ENCODE data around the gene ALPL.
"Not testable (repeated sequence)": the region's sequence is repeated elsewhere in the genome, so short reads cannot be mapped to it uniquely, and the experiment has no call there.

ALPL gene

GRCh38 chr1:21509351-21510112, at the start of gene ALPL:
Gene ALPL (plus strand): TSS chr1:21509423. CDS start chr1:21554082, 44,659 bp downstream.
- no peak for DNase-seq (ENCODE audit: low read depth in 2 of 2, low spot score in 1 of 2)

- not testable (repeated sequence) for DNase-seq (ENCODE audit: low read depth in 2 of 2, low spot score in 1 of 2)
These were observed 44.1 kb upstream of the ALPL start for GRCh38 chr1:21465127-21465526.

DNA sequence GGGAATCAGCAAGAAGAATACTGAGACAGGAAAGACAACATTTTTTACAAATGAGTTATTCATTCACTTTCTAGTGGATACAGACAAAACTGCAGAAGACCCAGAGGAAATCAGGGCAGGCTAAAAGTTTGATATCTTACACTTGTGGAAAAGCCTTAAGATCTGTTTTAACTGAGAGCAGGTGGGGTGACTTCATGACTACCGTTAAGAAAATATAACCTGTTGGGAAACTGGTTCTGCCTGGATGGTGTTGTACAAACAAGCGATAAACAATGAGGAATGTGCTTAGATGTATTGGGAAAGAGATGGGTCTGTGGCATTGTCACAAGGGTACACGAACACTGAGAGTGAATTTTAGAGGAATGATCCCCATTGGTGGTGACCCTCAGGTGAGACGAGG, 41.3 kb upstream of the ALPL start:
- not testable (repeated sequence) for DNase-seq (ENCODE audit: low read depth in 2 of 2, low spot score in 1 of 2)

GRCh38 chr1:21468599-21468998, 40.6 kb upstream of the ALPL start:
- no peak for DNase-seq (ENCODE audit: low read depth in 2 of 2, low spot score in 1 of 2)

DNA sequence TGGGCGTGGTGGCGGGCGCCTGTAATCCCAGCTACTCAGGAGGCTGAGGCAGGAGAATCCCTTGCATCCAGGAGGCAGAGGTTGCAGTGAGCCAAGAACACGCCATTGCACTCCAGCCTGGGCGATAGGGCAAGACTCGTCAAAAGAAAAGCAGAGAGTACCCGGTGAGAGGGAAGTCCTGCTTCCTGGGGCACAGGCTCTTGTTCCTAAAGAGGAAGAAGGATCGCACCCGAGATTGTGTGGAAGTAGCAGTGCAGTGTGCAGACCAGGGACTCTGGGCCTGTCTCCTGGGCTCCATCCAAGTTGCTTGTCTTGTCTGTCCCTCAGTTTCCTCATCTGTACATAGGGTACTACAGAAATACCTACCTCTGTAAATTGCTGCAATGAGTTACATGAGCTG, 39.6 kb upstream of the ALPL start:
- DNase-seq (ENCODE audit: low read depth in 2 of 2, low spot score in 1 of 2), result no peak

- DNase-seq (ENCODE audit: low read depth in 2 of 2, low spot score in 1 of 2), result no peak
These were observed 36.4 kb upstream of the ALPL start for GRCh38 chr1:21472861-21473260.

DNA sequence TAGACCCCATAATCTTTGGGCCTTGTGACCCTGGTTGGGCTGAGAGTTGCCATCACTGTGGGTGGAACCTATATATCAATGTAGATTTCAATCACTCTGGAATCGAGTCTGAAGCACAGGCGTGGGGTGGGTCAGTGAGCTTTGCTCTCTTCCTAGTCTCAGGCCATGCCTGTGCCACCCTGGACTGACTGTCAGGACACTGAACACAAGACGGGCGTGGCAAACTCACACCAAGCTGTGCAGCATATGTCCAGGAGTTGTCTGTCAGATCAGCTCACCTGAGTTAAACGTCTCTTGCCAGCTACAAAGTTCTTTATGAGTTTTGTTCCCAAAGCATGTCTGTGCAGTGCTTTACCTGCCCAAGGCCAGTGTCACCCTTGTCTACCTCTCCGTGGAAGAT, 30.9 kb upstream of the ALPL start:
- no peak for DNase-seq (ENCODE audit: low read depth in 2 of 2, low spot score in 1 of 2)

DNA sequence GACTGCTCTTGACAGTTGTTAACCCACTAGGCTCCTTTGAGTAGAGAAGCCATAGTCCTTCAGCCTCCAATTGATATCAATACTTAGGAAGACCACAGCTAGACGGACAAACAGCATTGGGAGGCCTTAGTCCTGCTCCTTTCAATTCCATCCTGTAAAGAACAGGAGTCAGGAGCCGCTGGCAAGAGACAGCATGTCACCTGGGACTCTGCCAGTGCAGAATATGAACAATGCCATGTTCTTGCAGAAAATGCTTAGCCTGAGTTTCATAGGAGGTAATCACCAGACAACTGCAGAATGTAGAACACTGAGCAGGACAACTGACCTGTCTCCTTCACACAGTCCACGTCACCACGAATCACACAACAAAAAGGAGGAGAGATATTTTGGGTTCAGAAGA, 25.3 kb upstream of the ALPL start:
- not testable (repeated sequence) for DNase-seq (ENCODE audit: low read depth in 2 of 2, low spot score in 1 of 2)

- DNase-seq (ENCODE audit: low read depth in 2 of 2, low spot score in 1 of 2), result no peak
These were observed 20.1 kb upstream of the ALPL start for GRCh38 chr1:21489146-21489545.

DNA sequence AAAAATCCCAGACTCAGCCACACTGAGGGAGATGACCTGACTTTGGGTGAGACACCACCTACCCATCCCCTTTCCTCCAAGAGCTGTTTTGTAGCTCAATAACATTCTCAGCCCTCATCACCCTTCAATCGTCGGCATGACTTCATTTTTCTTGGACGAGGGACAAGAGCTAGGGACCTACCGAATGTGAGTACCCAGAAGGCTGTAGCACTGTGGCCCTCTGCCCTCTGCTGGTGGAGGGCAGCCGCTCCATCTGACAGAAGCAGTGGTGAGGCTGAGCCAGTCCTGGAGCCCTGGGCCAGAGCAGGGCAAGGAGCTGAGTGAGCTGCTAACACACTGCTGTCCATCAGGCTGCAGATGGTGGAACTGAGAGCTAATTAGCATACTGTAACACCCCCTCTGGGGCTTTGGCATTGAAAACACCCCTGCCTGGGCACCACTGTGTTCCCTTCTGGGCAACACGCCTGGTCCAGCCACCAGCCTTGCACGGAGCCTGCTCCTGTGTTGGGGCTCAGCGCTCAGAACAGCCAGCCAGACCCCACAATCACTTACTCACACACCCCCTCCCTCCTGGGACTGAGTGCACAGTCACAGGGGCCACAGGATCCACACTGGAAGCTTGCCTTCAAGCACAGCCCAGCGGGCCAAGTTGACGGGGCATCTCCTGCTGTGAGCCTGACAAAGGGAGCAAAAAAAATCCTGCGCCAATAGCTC, 18.3 kb upstream of the ALPL start:
- DNase-seq (ENCODE audit: low read depth in 2 of 2, low spot score in 1 of 2), result no peak

GRCh38 chr1:21491488-21492355, 17.5 kb upstream of the ALPL start:
- DNase-seq (ENCODE audit: low read depth in 2 of 2, low spot score in 1 of 2), result no peak

DNA sequence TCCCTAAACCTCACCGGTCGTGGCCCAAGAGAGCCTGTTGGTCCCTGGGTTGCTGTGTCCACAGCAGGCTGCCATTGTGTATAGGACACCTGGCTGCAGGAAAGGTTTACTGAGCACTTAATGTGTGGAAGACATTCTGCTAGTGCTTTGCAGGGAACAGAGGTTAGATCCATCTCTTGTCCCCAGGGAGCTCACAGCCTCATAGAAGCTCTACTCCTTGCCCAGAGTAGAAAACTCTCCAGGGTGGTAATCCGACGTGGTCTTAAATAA, 16.9 kb upstream of the ALPL start:
- no peak for DNase-seq (ENCODE audit: low read depth in 2 of 2, low spot score in 1 of 2)

DNA sequence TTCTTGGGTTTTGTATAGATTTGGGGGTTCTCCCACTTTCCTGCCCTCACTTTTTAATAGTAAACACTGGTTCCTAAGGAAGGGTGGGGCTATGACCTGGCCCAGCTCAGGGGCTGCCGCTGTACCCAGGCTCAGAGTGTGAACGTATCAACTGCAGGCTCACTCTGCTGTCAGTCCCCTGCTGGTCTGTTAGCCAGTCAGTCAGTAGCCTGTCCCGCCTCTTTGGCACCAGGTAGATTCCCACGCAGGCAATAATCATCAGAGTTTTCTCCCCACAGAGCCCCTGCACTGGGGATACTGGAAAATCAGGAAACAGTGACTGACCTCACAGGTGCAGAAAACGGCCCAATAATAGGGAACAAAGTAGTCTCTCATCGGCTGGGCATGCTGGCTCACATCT, 15.0 kb upstream of the ALPL start:
- no peak for DNase-seq (ENCODE audit: low read depth in 2 of 2, low spot score in 1 of 2)

GRCh38 chr1:21495225-21495820, 13.9 kb upstream of the ALPL start:
- no peak for DNase-seq (ENCODE audit: low read depth in 2 of 2, low spot score in 1 of 2)

GRCh38 chr1:21496063-21496462, 13.2 kb upstream of the ALPL start:
- no peak for DNase-seq (ENCODE audit: low read depth in 2 of 2, low spot score in 1 of 2)

DNA sequence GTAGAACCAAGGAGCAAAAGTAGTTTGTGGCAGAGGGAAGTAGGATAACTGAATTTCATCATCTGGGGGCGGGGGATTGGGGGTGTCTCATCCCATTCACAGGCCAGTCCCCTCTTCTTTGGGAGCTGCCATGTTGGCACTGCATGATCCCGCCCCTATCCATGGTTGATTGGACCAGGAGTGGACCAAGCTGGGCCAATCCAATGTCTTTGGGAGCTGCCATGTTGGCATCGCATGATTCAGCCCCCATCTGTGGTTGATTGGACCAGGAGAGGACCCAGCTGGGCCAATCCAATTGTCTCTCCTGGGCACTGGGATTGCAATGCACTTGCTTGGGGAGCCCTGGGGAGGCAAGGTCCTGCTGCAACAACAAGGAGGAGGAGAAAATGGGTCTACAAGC, 12.3 kb upstream of the ALPL start:
- no peak for DNase-seq (ENCODE audit: low read depth in 2 of 2, low spot score in 1 of 2)

DNA sequence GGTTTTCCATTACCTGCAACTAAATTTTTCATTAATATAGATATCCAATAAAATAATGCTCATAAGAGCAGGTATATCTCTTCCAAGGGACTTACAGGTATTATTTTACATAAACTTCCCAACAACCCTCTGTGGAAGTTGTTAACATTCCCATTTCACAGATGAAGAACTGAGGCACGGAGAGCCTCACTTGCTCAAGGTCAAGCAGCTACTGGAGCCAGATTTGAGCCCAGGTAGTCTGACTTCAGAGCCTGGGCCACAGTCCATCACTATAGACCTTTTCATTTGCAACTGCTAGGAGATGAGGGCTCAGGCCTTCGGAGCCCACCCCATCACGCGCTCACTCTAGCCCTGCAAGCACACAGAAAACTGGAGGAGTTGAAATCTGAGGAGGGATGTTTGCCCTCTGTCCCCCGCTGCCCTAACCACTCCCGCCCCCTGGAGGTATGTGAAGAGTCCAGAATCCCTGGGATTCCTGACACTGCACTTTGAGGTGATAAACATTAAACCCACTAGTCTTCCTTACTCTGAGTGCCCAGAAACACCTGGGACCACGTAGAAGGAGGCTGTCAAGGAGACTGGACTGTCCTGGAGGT, 11.7 kb upstream of the ALPL start:
- no peak for DNase-seq (ENCODE audit: low read depth in 2 of 2, low spot score in 1 of 2)

GRCh38 chr1:21499283-21499950, 9.8 kb upstream of the ALPL start:
- no peak for DNase-seq (ENCODE audit: low read depth in 2 of 2, low spot score in 1 of 2)

DNA sequence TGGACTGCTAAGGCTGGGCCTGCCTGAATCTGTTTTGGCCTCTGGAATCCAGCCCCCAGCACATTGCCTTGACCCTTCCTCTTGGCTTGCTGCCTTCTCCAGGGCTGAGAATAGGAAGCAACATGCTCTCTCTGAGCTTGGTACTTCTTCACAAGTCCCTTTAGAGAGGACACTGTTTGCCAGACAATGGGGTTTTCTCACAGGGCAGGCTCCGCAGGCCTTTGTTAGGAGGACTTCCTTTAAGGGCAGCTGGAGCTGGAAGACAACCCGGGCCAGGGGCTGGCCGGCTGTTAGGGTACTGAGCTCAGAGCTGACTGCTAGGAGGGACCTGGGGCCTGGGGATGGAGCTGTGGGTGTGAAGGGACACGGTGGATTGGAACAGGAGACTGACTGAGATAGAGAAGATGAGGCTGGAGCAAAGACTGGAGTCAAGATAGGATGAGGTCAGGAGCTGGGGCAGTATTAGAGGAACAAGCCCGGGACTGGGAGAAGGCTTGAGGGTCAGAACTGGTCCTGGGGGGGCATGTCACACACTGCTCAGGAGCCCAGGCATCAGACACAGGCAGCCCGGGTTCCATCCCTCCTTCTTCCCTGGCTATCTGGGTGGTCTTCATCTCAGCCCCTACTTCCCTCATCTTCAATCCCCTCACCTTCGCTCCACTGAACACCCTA, 5.4 kb upstream of the ALPL start:
- no peak for DNase-seq (ENCODE audit: low read depth in 2 of 2, low spot score in 1 of 2)

DNA sequence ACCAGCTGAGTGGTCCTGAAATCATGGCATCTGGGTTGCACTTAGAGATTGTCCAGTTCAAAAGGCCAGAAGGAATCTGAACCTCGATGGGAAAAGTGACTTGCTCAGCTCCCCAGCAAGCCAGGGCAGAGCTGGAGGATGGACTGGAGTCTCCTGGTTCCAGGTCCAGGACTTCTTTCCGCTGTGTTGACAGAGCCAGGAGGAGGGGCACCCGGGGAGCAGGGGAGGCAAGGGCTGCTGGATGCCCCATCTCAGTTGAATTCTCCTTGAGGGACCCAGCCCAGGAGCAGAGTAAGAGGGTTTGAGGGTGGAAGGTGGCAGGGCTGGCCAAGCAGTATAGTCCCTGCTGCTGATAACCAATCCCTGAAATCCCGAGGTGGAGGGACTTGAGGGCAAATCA, 2.4 kb upstream of the ALPL start:
- no peak for DNase-seq (ENCODE audit: low read depth in 2 of 2, low spot score in 1 of 2)
